IMR-90 (cell line): ENCODE data around the gene PFKFB2. TPM values are rescaled to one million over a fixed set of nuclear protein-coding genes. Genes with fewer than 3 reads are reported as not detected.

Experiments
- ATAC-seq: fragments of 200-7000 bp; cut with Tn5 transposase; 2 replicates; pipeline ENCODE4 v1.9.1; 2020; ENCODE audit warnings: low read depth, mild to moderate bottlenecking, moderate library complexity
- BruUV-seq: library from RNA; stranded (reverse); fragments of 400-500 nt; replicated peaks from 2 replicates; lab custom pipeline; 2021; lab: Mats Ljungman, UMichigan
- CTCF ChIA-PET: fragments of 300-600 bp; formaldehyde crosslinking; extraction: SDS; loops from one replicate; lab custom pipeline; 2021; ENCODE audit warnings: antibody characterized with exemption; lab: Yijun Ruan, JAX
- POLR2A ChIA-PET: fragments of 300-600 bp; sonication (Branson Sonifier 250); formaldehyde crosslinking; loops from one replicate; lab custom pipeline; 2022; ENCODE audit warnings: antibody characterized with exemption; ENCODE audit not compliant: unreplicated experiment; lab: Charles Lee
- DNase-seq: peaks from one replicate; pipeline ENCODE4 v3.0.0; 2013
- H2AFZ ChIP-seq: replicated peaks from 2 replicates; pipeline ENCODE3; 2013; ENCODE audit warnings: low read length, mild to moderate bottlenecking; ENCODE audit not compliant: poor library complexity
- H2AK5ac ChIP-seq: 2 replicates; pipeline ENCODE4 v1.6.1; 2013; ENCODE audit warnings: low read depth, low read length, inconsistent platforms
- H2AK9ac ChIP-seq: replicated peaks from 2 replicates; pipeline ENCODE3; 2013; ENCODE audit warnings: mild to moderate bottlenecking, low read depth, low read length, moderate library complexity; ENCODE audit not compliant: poor library complexity
- H2BK120ac ChIP-seq: 2 replicates; pipeline ENCODE4 v1.6.1; 2013; ENCODE audit warnings: low read depth, low read length, inconsistent platforms
- H2BK15ac ChIP-seq: 3 replicates; pipeline ENCODE4 v1.6.1; 2013; ENCODE audit warnings: low read depth, low read length, inconsistent platforms
- H2BK20ac ChIP-seq: 2 replicates; pipeline ENCODE4 v1.6.1; 2013; ENCODE audit warnings: low read depth, mild to moderate bottlenecking, inconsistent platforms, low read length, moderate library complexity
- H2BK5ac ChIP-seq: 2 replicates; pipeline ENCODE4 v1.6.1; 2013; ENCODE audit warnings: mild to moderate bottlenecking, low read depth, low read length, inconsistent platforms; ENCODE audit not compliant: poor library complexity, severe bottlenecking
- H3K14ac ChIP-seq: replicated peaks from 2 replicates; pipeline ENCODE4 v1.6.1; 2013; ENCODE audit warnings: low read depth, low read length, inconsistent platforms
- H3K18ac ChIP-seq: 2 replicates; pipeline ENCODE4 v1.6.1; 2013; ENCODE audit warnings: low read depth, low read length, control low read depth
- H3K23ac ChIP-seq: 2 replicates; pipeline ENCODE4 v1.6.1; 2013; ENCODE audit warnings: low read depth, low read length, inconsistent platforms
- H3K27ac ChIP-seq: 2 replicates; pipeline ENCODE4 v1.5.1; 2013; ENCODE audit warnings: mild to moderate bottlenecking, control low read depth, low read length; ENCODE audit not compliant: insufficient read depth
- H3K27me3 ChIP-seq: 2 replicates; pipeline ENCODE4 v1.6.1; 2013; ENCODE audit warnings: low read length; ENCODE audit not compliant: control insufficient read depth, insufficient read depth
- H3K36me3 ChIP-seq: 2 replicates; pipeline ENCODE4 v1.6.1; 2013; ENCODE audit warnings: low read length, mixed read lengths; ENCODE audit not compliant: control insufficient read depth, insufficient read depth
- H3K4ac ChIP-seq: 2 replicates; pipeline ENCODE4 v1.6.1; 2013; ENCODE audit warnings: low read depth, low read length, inconsistent platforms
- H3K4me1 ChIP-seq: 2 replicates; pipeline ENCODE4 v1.6.1; 2013; ENCODE audit warnings: low read length, mixed read lengths; ENCODE audit not compliant: control insufficient read depth, insufficient read depth
- H3K4me2 ChIP-seq: 2 replicates; pipeline ENCODE4 v1.6.1; 2013; ENCODE audit warnings: low read depth, mild to moderate bottlenecking, control low read depth, low read length, moderate library complexity
- H3K4me3 ChIP-seq: 2 replicates; pipeline ENCODE4 v1.5.1; 2013; ENCODE audit warnings: low read depth, mild to moderate bottlenecking, control low read depth, low read length, moderate library complexity; ENCODE audit not compliant: insufficient read depth
- H3K56ac ChIP-seq: 2 replicates; pipeline ENCODE4 v1.6.1; 2013; ENCODE audit warnings: low read length, inconsistent platforms; ENCODE audit not compliant: insufficient read depth; ENCODE audit errors: extremely low read depth
- H3K79me1 ChIP-seq, 2 experiments: 2 replicates each; pipeline ENCODE4 v1.6.1; 2013; ENCODE audit warnings: low read length in 2 of 2, inconsistent platforms in 1 of 2, low read depth in 1 of 2
- H3K9ac ChIP-seq: 2 replicates; pipeline ENCODE4 v1.6.1; 2013; ENCODE audit warnings: low read depth, low read length, control low read depth
- H3K9me1 ChIP-seq: 2 replicates; pipeline ENCODE4 v1.6.1; 2013; ENCODE audit warnings: low read length, inconsistent platforms; ENCODE audit not compliant: insufficient read depth
- H3K9me3 ChIP-seq: 2 replicates; pipeline ENCODE4 v1.6.1; 2013; ENCODE audit warnings: low read length; ENCODE audit not compliant: control insufficient read depth, insufficient read depth
- H4K20me1 ChIP-seq: 2 replicates; pipeline ENCODE4 v1.6.1; 2013; ENCODE audit warnings: low read length, inconsistent platforms; ENCODE audit not compliant: insufficient read depth
- H4K5ac ChIP-seq: 2 replicates; pipeline ENCODE4 v1.6.1; 2013; ENCODE audit warnings: mild to moderate bottlenecking, low read depth, low read length, control low read depth
- H4K8ac ChIP-seq, 2 experiments: 2 replicates each; pipeline ENCODE4 v1.6.1; 2013; ENCODE audit warnings: low read depth in 2 of 2, low read length in 2 of 2, control low read depth in 1 of 2, inconsistent platforms in 1 of 2
- H4K91ac ChIP-seq: 2 replicates; pipeline ENCODE4 v1.6.1; 2013; ENCODE audit warnings: low read depth, low read length, inconsistent platforms; ENCODE audit not compliant: insufficient read depth
- BHLHE40 ChIP-seq: fragments of 150-350 bp; IDR thresholded peaks from 2 replicates; pipeline ENCODE4 v1.6.1; 2016; ENCODE audit warnings: mild to moderate bottlenecking, low read depth, low read length
- CEBPB ChIP-seq: IDR thresholded peaks from 2 replicates; pipeline ENCODE4 v1.6.1; 2012; ENCODE audit warnings: low read depth, low read length, improper control_type of control experiment
- FOS ChIP-seq: fragments of 150-350 bp; IDR thresholded peaks from 2 replicates; pipeline ENCODE4 v1.6.1; 2016; ENCODE audit warnings: low read depth, low read length
- MAFK ChIP-seq: IDR thresholded peaks from 2 replicates; pipeline ENCODE4 v1.6.1; 2012; ENCODE audit warnings: low read depth, low read length, improper control_type of control experiment
- MAZ ChIP-seq: IDR thresholded peaks from 2 replicates; pipeline ENCODE4 v1.6.1; 2012; ENCODE audit warnings: low read depth, mild to moderate bottlenecking, low read length, improper control_type of control experiment, moderate library complexity, borderline replicate concordance
- MXI1 ChIP-seq: IDR thresholded peaks from 2 replicates; pipeline ENCODE4 v1.6.1; 2012; ENCODE audit warnings: low read depth, mild to moderate bottlenecking, low read length, moderate library complexity, borderline replicate concordance
- NFE2L2 ChIP-seq: fragments of 150-350 bp; IDR thresholded peaks from 2 replicates; pipeline ENCODE4 v1.6.1; 2016; ENCODE audit warnings: low read depth, mild to moderate bottlenecking, low read length
- POLR2A ChIP-seq: IDR thresholded peaks from 2 replicates; pipeline ENCODE4 v1.6.1; 2012; ENCODE audit warnings: mild to moderate bottlenecking, low read depth, low read length
- RCOR1 ChIP-seq: IDR thresholded peaks from 2 replicates; pipeline ENCODE4 v1.6.1; 2012; ENCODE audit warnings: mild to moderate bottlenecking, low read length, improper control_type of control experiment; ENCODE audit not compliant: insufficient replicate concordance
- RFX5 ChIP-seq: IDR thresholded peaks from 2 replicates; pipeline ENCODE4 v1.8.0; 2012; ENCODE audit warnings: low read depth, mild to moderate bottlenecking, low read length, moderate library complexity
- SMC3 ChIP-seq: fragments of 150-350 bp; IDR thresholded peaks from 2 replicates; pipeline ENCODE4 v1.6.1; 2016; ENCODE audit warnings: low read depth, mild to moderate bottlenecking, antibody characterized with exemption, low read length, moderate library complexity
- WGBS, 2 experiments: methylation state at CpG; one replicate each; pipeline versions ENCODE4 v1.1.5 to v1.1.7; 2013; ENCODE audit warnings: missing lambda C conversion rate in 2 of 2; ENCODE audit not compliant: insufficient read length in 1 of 2; ENCODE audit errors: extremely low coverage in 2 of 2; 5-methylcytosine and 5-hydroxymethylcytosine counted together
- dilution Hi-C: fragments of 300-500 bp; cut with HindIII; formaldehyde crosslinking; loops from one replicate; pipeline ENCODE4 v1.14.3; 2018; ENCODE audit warnings: low sequenced_read_pairs; ENCODE audit not compliant: unreplicated experiment
- in situ Hi-C: fragments of 300-500 bp; cut with MboI; formaldehyde crosslinking; loops from 3 replicates; pipeline ENCODE4 v1.14.3; 2019; ENCODE audit warnings: low sequenced_read_pairs, inconsistent platforms, mixed read lengths
- intact Hi-C: fragments of 100-400 bp; cut with micrococcal nuclease; formaldehyde crosslinking; loops from 2 replicates; pipeline ENCODE4 v1.10.0; 2022
- polyA plus RNA-seq, 3 experiments: library from polyadenylated mRNA; depleted of rRNA; stranded (reverse); fragments of >200 nt; gene quantifications; 2 replicates each; pipeline ENCODE4 v1.2.3, GENCODE V29; 2012; ENCODE audit warnings: low replicate concordance in 1 of 3
- total RNA-seq: library from RNA; depleted of rRNA; stranded (reverse); fragments of >200 nt; gene quantifications from 2 replicates; pipeline ENCODE4 v1.2.3, GENCODE V29; 2012
- TF ChIP-seq, protein P1 (sequence below): fragments of 150-350 bp; IDR thresholded peaks from 2 replicates; pipeline ENCODE4 v1.6.1; 2016; ENCODE audit warnings: low read depth, mild to moderate bottlenecking, low read length, moderate library complexity, borderline replicate concordance

Gene PFKFB2
- total and polyA plus RNA-seq, 2 of the 4 experiments (the other 2 are of a cell fraction) = 0.62 to 1.3 TPM

DNA sequence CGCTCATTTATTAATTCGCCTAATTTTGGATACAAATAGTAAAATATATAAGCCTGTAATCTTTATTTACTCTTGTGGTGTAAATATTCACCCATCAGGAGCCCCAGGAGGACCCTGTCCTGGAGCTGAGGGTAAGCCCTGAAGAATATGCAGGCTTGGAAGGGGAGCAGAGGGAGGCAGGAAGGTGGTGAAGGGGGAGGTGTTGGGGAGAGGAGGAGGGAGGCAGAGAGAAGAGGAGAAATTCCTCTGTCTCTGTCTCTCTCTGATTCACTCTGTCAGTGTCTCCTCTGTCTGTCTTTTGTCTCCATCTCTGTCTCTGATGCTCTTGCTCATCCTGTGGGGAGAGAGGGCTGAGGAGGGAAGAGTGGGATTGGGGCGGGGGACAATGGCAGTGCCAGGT is 32.8 kb downstream of the PFKFB2 start:
- BruUV-seq = no TSS peak
- TF ChIP-seq CEBPB (no peak), BHLHE40 (no peak), RCOR1 (no peak), RFX5 (no peak), POLR2A (no peak), MAFK (no peak), FOS (no peak), NFE2L2 (no peak), MAZ (no peak), SMC3 (no peak), MXI1 (no peak)
- TF ChIP-seq, protein P1, sequence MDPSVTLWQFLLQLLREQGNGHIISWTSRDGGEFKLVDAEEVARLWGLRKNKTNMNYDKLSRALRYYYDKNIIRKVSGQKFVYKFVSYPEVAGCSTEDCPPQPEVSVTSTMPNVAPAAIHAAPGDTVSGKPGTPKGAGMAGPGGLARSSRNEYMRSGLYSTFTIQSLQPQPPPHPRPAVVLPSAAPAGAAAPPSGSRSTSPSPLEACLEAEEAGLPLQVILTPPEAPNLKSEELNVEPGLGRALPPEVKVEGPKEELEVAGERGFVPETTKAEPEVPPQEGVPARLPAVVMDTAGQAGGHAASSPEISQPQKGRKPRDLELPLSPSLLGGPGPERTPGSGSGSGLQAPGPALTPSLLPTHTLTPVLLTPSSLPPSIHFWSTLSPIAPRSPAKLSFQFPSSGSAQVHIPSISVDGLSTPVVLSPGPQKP = no peak
- H3K27ac ChIP-seq = no peak overlapping the region
- H3K9me1 ChIP-seq = no peaks in the 10 kb centered on the region
- H3K79me1 ChIP-seq = no peaks in the 10 kb centered on the region
- ChIA-PET CTCF (interaction anchor here (2.9 kb wide), 1 partner anchor 319 kb away, joined by 13 read pairs; no protein-coding TSS in a partner anchor), POLR2A (no interaction called here)
- no CpG with 5 or more reads among the region's 3 CpGs for WGBS, 2 experiments
- H2AK5ac ChIP-seq = no peak overlapping the region
- no peak overlapping the region for H2BK5ac ChIP-seq
- no peak overlapping the region for H3K18ac ChIP-seq
- no peak overlapping the region for H3K4me3 ChIP-seq
- no peak overlapping the region for H4K5ac ChIP-seq
- dilution Hi-C loops = no loop called here
- in situ Hi-C loops = no loop called here
- no peaks in the 10 kb centered on the region for H3K4me1 ChIP-seq
- no peak overlapping the region for H3K9ac ChIP-seq
- H3K56ac ChIP-seq = no peak overlapping the region
- no peaks in the 10 kb centered on the region for H3K36me3 ChIP-seq
- ATAC-seq (no peak), DNase-seq (no peak)
- no peak overlapping the region for H3K4ac ChIP-seq
- H3K23ac ChIP-seq = no peak overlapping the region
- peaks cover 13% of the 10 kb centered on the region for H3K27me3 ChIP-seq
- H2AFZ ChIP-seq = no peak overlapping the region
- intact Hi-C loops = loop anchor here (2.0 kb wide), 1 partner anchor 237 kb away; no protein-coding TSS in a partner anchor
- no peak overlapping the region for H3K4me2 ChIP-seq
- no peak overlapping the region for H4K8ac ChIP-seq
- no peak overlapping the region for H2AK9ac ChIP-seq
- no peak overlapping the region for H4K91ac ChIP-seq
- H2BK20ac ChIP-seq = no peak overlapping the region
- H4K20me1 ChIP-seq = no peaks in the 10 kb centered on the region
- no peaks in the 10 kb centered on the region for H3K9me3 ChIP-seq
- no peak overlapping the region for H3K14ac ChIP-seq
- no peak overlapping the region for H2BK15ac ChIP-seq
- no peak overlapping the region for H2BK120ac ChIP-seq
